OCI-LY1 (cell line): ENCODE data around the gene DGKB.

Source experiments
- EZH2 ChIP-seq: fragments of 200-600 bp; sonication (generic), shearing (Covaris generic); IDR thresholded peaks from 2 replicates; pipeline ENCODE4 v1.8.0; 2017; ENCODE audit warnings: borderline replicate concordance, mixed run types, mild to moderate bottlenecking, antibody characterized with exemption, low read length, moderate library complexity, mixed read lengths
- TF ChIP-seq, protein P1 (sequence below): fragments of 200-600 bp; sonication (generic), shearing (Covaris generic); IDR thresholded peaks from 2 replicates; pipeline ENCODE4 v1.5.1; 2017; ENCODE audit warnings: mild to moderate bottlenecking, antibody characterized with exemption, low read length, moderate library complexity, mixed read lengths

- TF ChIP-seq, protein P1, sequence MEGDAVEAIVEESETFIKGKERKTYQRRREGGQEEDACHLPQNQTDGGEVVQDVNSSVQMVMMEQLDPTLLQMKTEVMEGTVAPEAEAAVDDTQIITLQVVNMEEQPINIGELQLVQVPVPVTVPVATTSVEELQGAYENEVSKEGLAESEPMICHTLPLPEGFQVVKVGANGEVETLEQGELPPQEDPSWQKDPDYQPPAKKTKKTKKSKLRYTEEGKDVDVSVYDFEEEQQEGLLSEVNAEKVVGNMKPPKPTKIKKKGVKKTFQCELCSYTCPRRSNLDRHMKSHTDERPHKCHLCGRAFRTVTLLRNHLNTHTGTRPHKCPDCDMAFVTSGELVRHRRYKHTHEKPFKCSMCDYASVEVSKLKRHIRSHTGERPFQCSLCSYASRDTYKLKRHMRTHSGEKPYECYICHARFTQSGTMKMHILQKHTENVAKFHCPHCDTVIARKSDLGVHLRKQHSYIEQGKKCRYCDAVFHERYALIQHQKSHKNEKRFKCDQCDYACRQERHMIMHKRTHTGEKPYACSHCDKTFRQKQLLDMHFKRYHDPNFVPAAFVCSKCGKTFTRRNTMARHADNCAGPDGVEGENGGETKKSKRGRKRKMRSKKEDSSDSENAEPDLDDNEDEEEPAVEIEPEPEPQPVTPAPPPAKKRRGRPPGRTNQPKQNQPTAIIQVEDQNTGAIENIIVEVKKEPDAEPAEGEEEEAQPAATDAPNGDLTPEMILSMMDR: no peak
- TF ChIP-seq EZH2: no peak
Observed at GRCh38 chr7:14420768-14421167, 481.8 kb downstream of the DGKB start.
